GM18498 (cell line): ENCODE data around the gene TMEM59.
"Not testable (repeated sequence)": the region's sequence is repeated elsewhere in the genome, so short reads cannot be mapped to it uniquely, and the experiment has no call there.

Source experiments
- ATAC-seq: cut with Tn5 transposase; IDR thresholded peaks from one replicate; pipeline ENCODE4 v1.9.1; 2021; ENCODE audit warnings: mild to moderate bottlenecking, moderate library complexity; ENCODE audit not compliant: unreplicated experiment

The TMEM59 gene

DNA sequence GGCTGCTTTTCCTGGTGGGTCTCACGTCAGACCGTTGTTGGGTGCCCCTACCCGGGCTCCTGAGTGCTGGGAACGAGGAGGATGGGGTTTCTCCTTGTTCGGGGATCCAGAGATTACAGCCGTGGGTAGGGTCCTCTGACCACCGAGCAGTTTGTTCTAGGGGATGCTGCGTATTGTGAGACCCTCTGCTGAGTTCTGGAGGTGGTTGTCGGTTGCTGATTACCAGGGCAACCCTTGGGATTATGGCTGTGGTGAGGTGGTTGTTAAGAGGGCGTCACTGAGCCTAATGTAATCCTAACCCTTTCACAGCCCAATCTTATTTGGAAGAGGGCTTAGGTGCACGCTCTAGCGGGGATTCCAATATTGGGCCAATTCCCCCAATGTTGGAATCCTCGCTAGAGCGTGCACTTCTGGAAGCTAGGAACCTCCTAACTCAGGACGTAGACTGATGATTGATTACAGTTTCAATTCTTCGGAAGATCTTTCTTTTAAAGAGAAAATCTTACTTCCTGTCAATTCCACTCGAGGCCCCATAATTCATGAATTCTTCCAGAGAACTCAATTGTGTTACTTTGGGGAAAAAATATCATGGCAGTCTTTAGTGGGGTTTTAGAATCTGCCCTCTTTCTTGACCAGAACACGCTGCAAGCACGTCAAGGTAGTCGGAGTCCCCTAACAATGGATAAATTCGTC, 887 bp upstream of the TMEM59 start:
- no peak for ATAC-seq

DNA sequence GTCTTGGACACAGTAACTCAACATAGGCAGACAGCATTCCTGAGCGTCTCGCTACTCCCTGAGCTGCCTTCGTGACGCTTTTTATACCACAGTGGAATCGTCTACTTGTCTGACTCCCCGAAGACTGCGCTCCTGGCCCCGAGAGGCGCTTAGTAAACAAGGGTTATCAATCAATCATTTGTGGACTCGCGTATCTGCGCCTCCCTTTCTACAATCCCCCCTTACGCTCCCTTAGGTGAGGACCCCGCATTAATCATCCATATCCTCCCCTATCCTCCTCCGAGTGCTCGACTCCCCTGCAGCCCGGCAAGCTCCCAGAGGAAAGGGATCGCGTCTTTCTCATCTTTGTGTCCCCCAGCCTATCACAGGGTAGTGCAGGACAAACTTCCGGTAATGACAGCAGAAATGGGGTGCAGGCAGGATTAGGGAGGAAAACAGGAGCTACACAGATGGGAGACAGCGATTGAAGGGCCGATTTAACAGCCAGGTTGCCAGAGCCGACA, 522 bp downstream of the TMEM59 start:
- peak; percentile 17 for ATAC-seq

- ATAC-seq = no peak
Measured at GRCh38 chr1:54051933-54052430, 1.0 kb downstream of the TMEM59 start.

DNA sequence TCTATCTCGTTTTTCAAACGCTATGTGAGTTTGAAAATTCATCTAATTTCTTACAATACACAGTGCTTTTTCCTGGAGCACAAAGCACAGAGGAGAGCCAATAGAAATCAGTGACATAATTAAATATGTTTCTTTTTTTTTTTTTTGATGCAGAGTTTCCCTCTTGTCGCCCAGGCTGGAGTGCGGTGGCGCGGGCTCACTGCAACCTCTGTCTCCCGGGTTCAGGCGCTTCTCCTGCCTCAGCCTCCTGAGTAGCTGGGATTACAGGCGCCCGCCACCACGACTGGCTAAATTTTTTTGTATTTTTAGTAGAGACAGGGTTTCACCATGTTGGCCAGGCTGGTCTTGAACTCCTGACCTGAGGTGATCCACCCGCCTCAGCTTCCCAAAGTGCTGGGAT, 2.6 kb downstream of the TMEM59 start:
- ATAC-seq = not testable (repeated sequence)

DNA sequence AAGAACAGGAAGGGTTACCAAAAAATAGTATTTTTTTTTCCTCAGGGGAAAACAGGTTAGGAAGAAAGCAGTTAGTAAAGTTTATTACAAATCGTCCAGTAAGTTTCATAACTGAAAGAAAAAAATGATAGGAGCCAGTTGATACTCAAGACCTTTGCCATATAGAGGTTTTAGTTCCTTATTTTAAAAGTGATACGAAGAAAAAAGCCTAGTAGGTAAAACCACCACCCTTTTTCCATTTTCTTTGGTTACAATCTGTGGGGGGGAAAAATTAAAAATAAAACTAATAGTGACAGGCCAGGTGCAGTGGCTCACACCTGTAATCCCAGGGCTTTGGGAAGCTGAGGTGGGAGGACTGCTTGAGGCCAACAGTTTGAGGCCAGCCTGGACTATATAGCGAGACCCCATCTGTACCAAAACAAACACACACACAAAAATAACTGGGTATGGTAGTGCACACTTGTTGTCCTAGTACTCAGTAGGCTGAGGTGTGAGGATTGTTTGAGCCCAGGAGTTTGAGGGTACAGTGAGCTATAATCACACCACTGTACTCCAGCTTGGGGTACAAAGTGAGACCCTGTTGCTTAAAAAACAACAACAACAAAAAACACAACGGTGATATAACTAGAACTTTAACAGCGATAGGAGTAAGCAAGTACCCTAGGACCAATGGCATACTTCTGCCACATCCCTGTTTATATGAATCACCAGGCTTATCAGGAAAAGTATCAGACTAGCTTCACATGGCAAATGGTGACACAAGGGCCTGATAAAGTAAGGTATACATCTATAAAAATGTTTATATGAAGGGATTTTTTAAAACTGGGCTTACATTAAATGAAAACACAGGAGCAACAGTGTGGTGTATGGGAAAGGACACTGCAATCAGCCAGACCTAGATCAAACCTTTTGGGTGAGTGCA, 5.4 kb downstream of the TMEM59 start:
- ATAC-seq = no peak

DNA sequence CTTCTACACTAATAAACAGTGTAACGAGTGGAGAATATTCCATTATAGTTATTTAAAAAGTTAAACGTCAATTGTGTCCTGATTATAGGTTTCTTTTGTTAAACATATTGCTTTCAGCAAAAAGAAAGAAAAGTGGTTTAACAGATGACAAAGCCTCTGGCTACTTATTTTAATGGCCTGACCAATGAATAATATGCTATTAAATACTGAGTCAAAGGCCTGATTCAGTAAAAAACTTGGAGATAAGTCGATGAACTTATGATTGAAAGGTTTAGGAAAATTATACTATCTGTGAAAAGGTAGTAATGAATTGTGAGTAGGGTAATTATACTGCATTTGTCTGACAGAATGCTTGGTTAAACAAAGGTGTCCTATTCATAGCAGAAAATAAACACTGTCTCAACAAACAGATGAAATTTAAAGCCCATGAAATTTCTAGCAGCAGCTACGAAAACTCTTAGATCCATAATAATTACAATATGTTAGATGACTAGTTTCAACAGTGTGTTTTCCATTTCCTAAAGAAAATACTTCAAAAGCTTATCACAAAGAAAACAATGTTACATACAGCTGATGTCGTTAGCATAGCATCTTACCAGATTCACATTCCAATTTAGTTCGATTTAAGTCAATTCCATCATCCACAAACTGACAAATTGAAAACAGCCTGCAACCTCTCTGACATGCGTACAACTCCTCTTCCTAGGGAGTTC, 6.2 kb downstream of the TMEM59 start:
- no peak for ATAC-seq

DNA sequence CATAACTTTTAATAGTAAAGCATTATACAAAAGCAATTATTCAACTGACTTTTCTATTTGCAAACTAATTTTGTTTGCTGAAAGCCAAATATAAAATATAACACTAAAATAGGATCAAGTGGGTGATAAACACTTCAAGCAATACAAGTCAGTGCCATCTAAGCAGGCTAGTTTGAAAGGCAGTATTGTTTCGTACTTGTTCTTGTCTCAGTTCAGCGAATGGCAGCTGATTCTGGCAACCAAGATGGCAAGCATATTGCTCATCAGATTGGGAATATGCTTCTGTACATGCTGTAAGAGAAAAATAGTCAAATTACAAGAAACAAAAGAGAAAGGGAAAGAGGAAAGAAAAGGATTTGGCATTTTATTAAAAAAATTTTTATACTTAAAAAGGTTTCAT, 7.5 kb downstream of the TMEM59 start:
- no peak for ATAC-seq

GRCh38 chr1:54041806-54042205, 11.2 kb downstream of the TMEM59 start:
- no peak for ATAC-seq

- no peak for ATAC-seq
Measured at GRCh38 chr1:54037476-54037875, 15.5 kb downstream of the TMEM59 start.

DNA sequence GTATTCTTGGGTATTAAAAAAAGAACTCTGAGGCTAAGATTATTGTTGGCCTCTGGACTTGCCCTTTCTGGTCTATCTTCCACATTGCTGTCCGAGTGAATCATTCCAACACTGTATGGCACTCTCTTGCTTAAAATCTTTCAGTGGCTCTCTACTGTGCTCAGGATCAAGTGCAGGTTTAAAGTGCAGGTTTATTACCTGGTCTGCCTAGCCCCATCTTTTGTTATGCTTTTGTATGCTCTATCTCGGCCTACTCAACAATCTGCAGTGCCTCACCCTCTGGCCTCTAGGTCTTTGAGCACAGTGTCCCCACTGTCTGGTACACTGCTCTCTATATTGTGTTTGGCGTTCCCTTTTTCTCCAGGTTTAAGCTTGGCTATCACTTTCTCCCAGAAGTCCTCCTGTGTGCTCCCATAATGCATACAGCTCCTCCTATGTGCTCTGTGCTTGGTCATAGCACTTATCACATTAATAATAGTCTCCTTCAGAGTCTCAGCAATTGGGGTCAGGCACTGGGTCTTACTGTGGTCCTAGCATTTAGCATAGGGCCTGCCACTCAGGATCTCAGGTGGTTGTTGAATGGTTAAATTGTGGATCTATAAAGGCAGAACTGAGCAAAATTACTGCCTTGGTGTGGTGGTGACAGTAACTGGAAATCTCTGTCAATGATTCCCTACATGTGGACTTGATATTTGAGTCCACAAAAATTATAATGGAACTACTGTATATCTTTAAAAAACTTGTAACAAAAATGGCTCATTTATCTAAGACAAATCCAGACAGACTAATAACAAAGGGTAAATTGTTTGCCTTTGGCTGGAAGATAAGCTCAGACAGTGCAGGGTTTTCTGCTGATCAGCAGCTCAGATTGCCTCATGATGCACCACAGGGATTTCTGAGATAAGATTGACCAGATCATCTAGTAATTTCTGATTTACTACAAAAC, 24.4 kb downstream of the TMEM59 start:
- no peak for ATAC-seq

GRCh38 chr1:54027848-54028247, 25.2 kb downstream of the TMEM59 start:
- no peak for ATAC-seq

- not testable (repeated sequence) for ATAC-seq
Measured at GRCh38 chr1:54024811-54025210, 28.2 kb downstream of the TMEM59 start.

DNA sequence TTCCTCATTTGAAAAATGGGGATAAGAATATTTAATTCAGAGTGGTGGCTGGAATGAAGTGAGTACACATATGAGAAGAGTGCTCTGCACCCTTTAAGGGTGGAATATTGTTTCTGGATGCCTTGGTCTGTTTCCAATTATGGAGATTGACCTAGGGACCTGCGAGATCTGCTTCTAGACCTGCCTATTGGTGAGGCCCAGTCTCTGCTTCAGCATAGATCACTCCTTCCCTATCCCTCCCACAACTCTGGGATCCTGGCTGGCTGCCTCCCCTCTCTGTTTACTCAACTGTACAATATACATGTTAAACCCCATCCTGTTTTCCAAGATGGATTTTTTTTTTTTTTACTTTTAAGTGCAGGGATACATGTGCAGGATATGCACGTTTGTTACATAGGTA, 28.6 kb downstream of the TMEM59 start:
- ATAC-seq = no peak

GRCh38 chr1:54019562-54020176, 33.3 kb downstream of the TMEM59 start:
- ATAC-seq = not testable (repeated sequence)

GRCh38 chr1:54018635-54019034, 34.4 kb downstream of the TMEM59 start:
- no peak for ATAC-seq

- no peak for ATAC-seq
Measured at GRCh38 chr1:54017979-54018378, 35.0 kb downstream of the TMEM59 start, which contains the start of gene LDLRAD1. TSS of gene LDLRAD1 (minus strand) at chr1:54018186. CDS start at chr1:54018112, 74 bp downstream.

DNA sequence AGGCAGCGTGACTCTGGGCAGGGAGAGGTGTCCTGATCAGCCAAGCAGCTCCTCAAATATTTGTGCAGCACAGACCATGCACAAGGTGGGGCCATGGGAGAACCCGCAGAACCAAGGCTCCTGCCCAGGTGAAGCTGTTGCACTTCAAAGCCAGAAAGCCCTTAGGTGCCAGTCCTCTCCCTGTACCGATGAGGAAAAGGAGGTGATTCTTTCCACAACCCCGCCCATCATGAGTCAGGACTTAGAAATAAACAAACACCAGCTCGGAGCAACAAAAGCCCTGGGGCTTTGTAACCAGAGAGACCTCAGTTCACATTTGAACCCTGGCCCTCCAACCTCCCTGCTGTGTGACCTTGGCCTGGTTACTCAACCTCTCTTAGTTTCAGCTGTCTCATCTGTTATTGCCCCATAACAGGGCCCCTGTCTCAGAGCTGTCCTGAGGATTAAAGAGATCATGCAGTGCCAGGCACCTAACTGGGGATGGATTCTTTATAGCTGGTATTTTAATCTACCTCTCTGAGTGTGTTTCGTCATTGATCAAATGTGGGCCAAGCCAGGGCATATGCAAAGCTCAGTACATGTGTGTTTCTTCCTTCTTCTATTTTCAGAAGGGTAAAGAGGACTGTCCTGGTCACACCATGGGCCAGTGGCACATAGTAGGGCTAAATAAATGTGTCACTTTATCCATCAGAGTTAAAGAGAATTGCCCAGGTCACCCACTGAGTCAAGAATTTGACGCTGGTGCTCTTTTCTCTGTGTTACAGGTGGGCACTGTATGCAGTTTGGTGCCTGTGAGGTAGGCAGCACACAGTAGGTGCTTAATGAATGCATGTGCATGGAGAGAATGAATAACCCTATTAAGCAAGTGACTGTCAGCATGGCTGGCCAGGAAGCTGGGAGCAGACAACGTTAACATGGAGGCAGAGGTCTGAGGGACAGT, 36.4 kb downstream of the TMEM59 start:
- no peak for ATAC-seq

GRCh38 chr1:54014009-54014629, 38.9 kb downstream of the TMEM59 start:
- ATAC-seq = no peak
